ENCODE data around the gene CD300LF.

CD300LF gene

DNA sequence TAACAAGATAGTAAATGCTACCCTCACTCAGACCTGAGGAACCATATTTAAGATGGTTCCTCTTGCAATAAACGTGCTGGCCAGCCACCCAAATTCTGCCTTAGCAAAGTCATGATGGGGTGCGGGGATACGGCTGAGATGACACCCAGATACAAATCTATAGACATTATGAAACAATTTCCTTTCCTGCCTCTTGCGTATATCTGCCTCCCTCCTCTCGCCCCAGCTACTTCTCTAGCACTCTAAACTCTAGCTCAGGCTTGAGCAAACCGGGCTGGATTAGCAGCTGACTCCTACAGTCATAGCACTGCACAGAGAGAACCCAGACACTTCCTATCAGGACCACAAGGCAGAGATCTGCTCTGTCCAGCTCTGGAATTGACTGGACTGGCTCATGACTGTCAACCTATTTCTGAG, 22.3 kb downstream of the CD300LF start:
- H3K27ac ChIP-seq, result peak overlapping the region; percentile 83; the same call in 1 of the 2 replicates
- no peak overlapping the region for H3K9ac ChIP-seq
- H2AFZ ChIP-seq (ENCODE audit: low read depth), result no peak overlapping the region
- peak overlapping the region; percentile 69; the same call in 1 of the 2 replicates for H3K4me2 ChIP-seq
- no peaks in the 10 kb centered on the region for H3K27me3 ChIP-seq (ENCODE audit: insufficient read depth, low read depth)
- H3K36me3 ChIP-seq (ENCODE audit: insufficient read depth), result no peaks in the 10 kb centered on the region
- TF ChIP-seq, protein P1, sequence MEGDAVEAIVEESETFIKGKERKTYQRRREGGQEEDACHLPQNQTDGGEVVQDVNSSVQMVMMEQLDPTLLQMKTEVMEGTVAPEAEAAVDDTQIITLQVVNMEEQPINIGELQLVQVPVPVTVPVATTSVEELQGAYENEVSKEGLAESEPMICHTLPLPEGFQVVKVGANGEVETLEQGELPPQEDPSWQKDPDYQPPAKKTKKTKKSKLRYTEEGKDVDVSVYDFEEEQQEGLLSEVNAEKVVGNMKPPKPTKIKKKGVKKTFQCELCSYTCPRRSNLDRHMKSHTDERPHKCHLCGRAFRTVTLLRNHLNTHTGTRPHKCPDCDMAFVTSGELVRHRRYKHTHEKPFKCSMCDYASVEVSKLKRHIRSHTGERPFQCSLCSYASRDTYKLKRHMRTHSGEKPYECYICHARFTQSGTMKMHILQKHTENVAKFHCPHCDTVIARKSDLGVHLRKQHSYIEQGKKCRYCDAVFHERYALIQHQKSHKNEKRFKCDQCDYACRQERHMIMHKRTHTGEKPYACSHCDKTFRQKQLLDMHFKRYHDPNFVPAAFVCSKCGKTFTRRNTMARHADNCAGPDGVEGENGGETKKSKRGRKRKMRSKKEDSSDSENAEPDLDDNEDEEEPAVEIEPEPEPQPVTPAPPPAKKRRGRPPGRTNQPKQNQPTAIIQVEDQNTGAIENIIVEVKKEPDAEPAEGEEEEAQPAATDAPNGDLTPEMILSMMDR (conservative IDR thresholded peaks at IDR 0.05; ENCODE audit: low read depth, low read length), result no peak
- no peak overlapping the region for H3K4me3 ChIP-seq (IDR thresholded peaks at IDR 0.05; ENCODE audit: insufficient read depth, low read depth, low read length)
- H4K20me1 ChIP-seq (ENCODE audit: insufficient read depth), result no peaks in the 10 kb centered on the region
- H3K4me1 ChIP-seq (ENCODE audit: low read depth, poor library complexity, severe bottlenecking), result peaks cover 50% of the 10 kb centered on the region
- no peaks in the 10 kb centered on the region for H3K79me2 ChIP-seq (ENCODE audit: insufficient read depth, low read depth)

DNA sequence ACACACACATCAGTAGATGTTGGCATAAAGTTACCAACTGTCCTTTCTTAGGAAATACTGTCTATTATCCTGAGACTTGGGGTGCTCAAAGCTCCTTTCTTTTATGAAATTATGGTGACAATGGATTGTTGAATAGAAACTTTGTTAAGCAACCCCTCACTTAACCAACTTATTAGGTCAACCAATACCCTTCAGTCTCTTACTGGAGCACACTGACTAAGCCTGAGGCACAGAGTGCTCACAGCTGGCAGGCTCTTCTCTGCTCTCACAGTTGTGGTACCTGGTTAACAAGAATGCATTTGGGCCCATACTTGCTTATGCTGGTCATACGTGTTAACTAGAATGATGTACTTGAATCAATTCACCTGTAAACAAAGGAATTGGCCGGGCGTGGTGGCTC, 24.8 kb downstream of the CD300LF start:
- Histone ChIP-seq H4K20me1 (ENCODE audit: insufficient read depth) (no peaks in the 10 kb centered on the region), H3K27ac (peak overlapping the region; percentile 83; the same call in 1 of the 2 replicates), H3K36me3 (ENCODE audit: insufficient read depth) (no peaks in the 10 kb centered on the region), H3K4me3 (IDR thresholded peaks at IDR 0.05; ENCODE audit: insufficient read depth, low read depth, low read length) (no peak overlapping the region), H3K79me2 (ENCODE audit: insufficient read depth, low read depth) (no peaks in the 10 kb centered on the region), H3K4me1 (ENCODE audit: low read depth, poor library complexity, severe bottlenecking) (peaks cover 52% of the 10 kb centered on the region), H3K4me2 (peak overlapping the region; percentile 69; the same call in 1 of the 2 replicates), H3K27me3 (ENCODE audit: insufficient read depth, low read depth) (no peaks in the 10 kb centered on the region), H2AFZ (ENCODE audit: low read depth) (no peak overlapping the region), H3K9ac (no peak overlapping the region; the same call in 1 of the 2 replicates)
- TF ChIP-seq, protein P1 (conservative IDR thresholded peaks at IDR 0.05; ENCODE audit: low read depth, low read length), result no peak

DNA sequence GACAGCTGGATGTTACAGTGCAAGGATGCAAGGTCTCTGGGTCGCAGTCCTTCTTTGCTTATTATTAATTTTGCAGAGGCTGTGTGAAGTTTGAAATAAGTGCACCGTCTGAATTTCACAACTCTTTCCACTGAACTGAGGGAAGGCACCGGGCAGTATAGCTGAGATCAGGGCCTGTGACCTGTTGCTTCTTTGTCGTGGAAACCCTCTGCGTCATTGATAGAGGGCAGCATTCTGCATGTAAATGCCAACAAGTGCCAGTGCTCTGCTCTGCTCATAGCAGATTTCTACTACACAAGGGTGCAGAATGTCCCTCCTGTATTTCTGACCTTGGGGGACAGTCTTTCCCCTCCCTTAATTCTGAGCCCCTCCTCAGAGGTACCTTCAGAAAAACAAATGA, 26.0 kb downstream of the CD300LF start:
- H3K36me3 ChIP-seq (ENCODE audit: insufficient read depth), result no peaks in the 10 kb centered on the region
- no peak overlapping the region for H3K4me2 ChIP-seq
- no peak overlapping the region for H2AFZ ChIP-seq (ENCODE audit: low read depth)
- H3K4me1 ChIP-seq (ENCODE audit: low read depth, poor library complexity, severe bottlenecking), result peaks cover 60% of the 10 kb centered on the region
- H3K79me2 ChIP-seq (ENCODE audit: insufficient read depth, low read depth), result no peaks in the 10 kb centered on the region
- H3K4me3 ChIP-seq (IDR thresholded peaks at IDR 0.05; ENCODE audit: insufficient read depth, low read depth, low read length), result no peak overlapping the region
- H3K27ac ChIP-seq, result no peak overlapping the region
- no peaks in the 10 kb centered on the region for H4K20me1 ChIP-seq (ENCODE audit: insufficient read depth)
- no peak overlapping the region for H3K9ac ChIP-seq
- peaks cover 2% of the 10 kb centered on the region for H3K27me3 ChIP-seq (ENCODE audit: insufficient read depth, low read depth)
- TF ChIP-seq, protein P1 (conservative IDR thresholded peaks at IDR 0.05; ENCODE audit: low read depth, low read length), result no peak

DNA sequence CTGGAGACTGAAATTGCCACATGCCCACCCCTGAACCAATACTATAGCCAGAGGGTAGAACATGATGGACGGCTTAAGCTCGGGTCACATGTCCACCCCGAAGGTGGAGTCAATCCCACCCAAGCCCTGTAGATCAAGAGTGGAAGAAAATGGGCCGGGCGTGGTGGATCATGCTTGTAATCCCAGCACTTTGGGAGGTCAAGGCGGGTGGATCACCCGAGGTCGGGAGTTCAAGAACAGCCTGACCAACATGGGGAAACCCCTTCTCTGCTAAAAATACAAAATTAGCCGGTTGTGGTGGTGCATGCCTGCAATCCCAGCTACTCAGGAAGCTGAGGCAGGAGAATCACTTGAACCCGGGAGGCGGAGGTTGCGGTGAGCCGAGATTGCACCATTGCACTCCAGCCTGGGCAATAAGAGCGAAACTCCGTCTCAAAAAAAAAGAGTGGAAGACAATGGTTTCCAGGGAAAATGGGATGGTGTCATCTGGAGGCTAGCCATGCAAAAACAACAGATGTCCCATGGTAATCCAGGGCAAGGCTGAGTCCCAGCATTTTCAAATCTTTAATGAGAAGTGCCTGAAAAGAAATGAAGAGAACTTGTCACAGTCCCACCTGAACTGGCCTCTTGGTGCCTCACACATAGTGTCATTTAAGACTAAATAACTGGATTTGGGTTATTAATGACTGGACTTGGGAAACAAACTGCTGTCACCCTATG, 30.1 kb downstream of the CD300LF start:
- Histone ChIP-seq H2AFZ (ENCODE audit: low read depth) (no peak overlapping the region), H3K9ac (no peak overlapping the region), H3K4me2 (no peak overlapping the region), H3K27me3 (ENCODE audit: insufficient read depth, low read depth) (peaks cover 3% of the 10 kb centered on the region), H3K4me1 (ENCODE audit: low read depth, poor library complexity, severe bottlenecking) (peaks cover 22% of the 10 kb centered on the region), H3K36me3 (ENCODE audit: insufficient read depth) (no peaks in the 10 kb centered on the region), H3K79me2 (ENCODE audit: insufficient read depth, low read depth) (no peaks in the 10 kb centered on the region), H3K27ac (no peak overlapping the region), H3K4me3 (IDR thresholded peaks at IDR 0.05; ENCODE audit: insufficient read depth, low read depth, low read length) (no peak overlapping the region), H4K20me1 (ENCODE audit: insufficient read depth) (no peaks in the 10 kb centered on the region)
- TF ChIP-seq, protein P1 (conservative IDR thresholded peaks at IDR 0.05; ENCODE audit: low read depth, low read length), result no peak
